HTERT RPE-1 (cell line): ENCODE results near the gene MKI67.

ENCODE experiments used
- in situ Hi-C: fragments of 300-500 bp; cut with MboI; formaldehyde crosslinking; loops from 4 replicates; pipeline ENCODE4 v1.14.3; 2020; ENCODE audit warnings: low sequenced_read_pairs

MKI67 gene

GRCh38 chr10:128084991-128085390, 41.2 kb downstream of the MKI67 start:
- in situ Hi-C loops, result no loop called here

DNA sequence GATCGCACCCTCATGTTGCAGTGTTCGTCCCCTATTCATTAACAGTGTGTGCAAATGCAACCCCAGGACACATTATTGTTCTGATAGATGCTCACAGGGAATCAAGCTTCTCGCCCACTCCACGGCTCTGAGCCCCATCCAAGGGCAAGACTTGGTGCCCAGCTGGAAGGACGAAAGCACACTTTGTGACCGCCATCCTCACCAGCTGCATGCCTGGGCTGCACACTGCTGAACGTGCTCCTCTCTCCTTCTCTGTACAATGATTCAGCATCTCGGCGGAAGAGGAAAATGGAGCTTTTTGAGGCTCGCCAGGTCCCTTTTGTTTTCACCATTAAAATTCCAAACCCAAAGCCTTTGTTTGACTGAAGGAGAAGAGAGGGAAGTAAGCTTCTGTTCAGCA, 41.9 kb downstream of the MKI67 start:
- in situ Hi-C loops, result no loop called here

GRCh38 chr10:128083191-128083895, 42.9 kb downstream of the MKI67 start:
- in situ Hi-C loops, result no loop called here

- in situ Hi-C loops, result no loop called here
Measured at GRCh38 chr10:128081720-128082119, 44.5 kb downstream of the MKI67 start.

DNA sequence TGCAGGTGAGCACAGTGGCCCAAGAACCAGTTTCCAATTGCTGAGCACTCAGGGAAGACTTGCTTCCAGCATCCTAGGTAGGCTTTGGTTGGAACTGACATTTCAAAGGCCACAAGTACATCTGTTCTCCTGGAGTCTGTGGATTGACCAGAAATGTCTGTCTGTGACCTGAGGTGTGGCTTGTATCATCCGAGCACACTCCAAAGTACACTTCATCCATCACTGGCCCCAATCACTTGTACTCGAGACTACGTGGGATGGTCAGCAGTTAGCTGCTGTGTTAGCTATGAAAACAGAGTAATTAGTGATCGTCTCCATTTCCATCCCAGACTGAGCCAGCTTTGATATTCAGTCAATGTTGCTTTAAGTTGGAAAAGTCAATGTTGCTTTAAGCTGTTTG, 45.0 kb downstream of the MKI67 start:
- in situ Hi-C loops, result no loop called here

- in situ Hi-C loops, result no loop called here
Measured at GRCh38 chr10:128080641-128081040, 45.6 kb downstream of the MKI67 start.

DNA sequence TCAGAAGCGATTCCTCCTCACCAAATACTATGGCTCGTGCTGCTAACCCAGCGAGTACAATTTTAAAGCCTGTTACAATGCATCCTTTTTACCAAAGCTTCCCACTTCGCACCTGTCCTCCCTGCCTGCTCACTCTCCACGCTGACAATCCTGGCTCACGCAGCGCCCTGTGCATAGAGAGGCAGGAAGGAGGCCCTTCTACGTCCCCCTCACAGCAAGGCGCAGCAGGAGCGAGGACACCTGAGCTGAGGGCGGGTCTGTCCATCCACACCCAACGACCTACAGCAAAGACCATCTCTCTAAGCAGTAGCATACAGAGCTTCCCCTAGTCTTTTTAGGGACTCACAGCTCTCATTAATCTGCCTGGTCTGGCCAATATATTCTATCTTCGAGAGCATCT, 46.0 kb downstream of the MKI67 start:
- in situ Hi-C loops, result no loop called here

GRCh38 chr10:128078136-128078969, 47.9 kb downstream of the MKI67 start:
- in situ Hi-C loops, result no loop called here

DNA sequence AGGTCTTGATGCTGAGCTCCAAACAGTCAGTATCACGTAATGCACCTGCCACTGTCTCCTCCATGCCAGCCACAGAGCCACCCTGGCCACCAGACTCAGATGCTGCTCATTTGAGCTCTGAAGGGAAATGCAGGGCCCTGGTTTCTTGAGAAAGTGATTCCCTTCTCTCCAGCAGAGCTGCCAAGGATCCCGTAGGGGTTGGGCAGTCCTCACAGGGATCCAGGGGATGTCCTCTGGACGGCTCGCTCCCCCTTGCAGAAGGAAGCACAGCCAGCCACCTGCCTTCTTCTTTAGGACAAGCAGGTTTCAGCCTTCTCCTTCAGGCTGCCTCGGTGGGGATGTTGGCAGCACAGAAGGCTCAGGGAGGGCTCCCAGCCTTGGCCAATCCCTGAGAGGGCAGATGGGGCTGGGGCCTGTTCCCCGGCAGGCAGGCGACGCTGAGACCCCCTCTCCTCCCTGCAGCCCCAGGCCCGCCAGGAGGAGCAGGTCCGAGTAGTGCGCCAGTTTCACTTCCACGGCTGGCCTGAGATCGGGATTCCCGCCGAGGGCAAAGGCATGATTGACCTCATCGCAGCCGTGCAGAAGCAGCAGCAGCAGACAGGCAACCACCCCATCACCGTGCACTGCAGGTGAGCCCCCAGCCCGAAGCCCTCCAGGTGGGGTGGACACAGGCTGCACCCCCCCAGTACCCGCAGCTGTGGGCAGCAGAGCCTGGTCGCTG, 48.9 kb downstream of the MKI67 start:
- in situ Hi-C loops, result no loop called here

GRCh38 chr10:128074589-128074988, 51.6 kb downstream of the MKI67 start:
- in situ Hi-C loops, result no loop called here

DNA sequence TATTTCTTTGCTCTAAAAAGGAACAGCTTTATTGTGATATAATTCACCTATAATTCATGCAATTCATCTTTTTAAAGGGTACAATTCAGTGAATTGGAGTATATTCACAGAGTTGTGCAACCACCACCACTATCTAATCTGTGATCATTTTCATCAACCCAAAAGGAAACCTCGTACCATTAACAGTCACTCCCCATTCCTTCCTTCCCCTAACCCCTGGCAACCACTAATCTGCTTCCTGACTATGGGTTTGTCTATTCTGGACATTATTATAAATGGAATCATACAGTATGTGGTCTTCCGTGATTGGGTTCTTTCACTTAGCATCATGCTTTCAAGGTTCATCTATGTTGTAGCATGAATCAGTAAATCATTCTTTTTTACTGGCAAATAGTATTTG, 52.3 kb downstream of the MKI67 start:
- in situ Hi-C loops, result no loop called here

GRCh38 chr10:128072941-128073645, 53.1 kb downstream of the MKI67 start:
- in situ Hi-C loops, result no loop called here

DNA sequence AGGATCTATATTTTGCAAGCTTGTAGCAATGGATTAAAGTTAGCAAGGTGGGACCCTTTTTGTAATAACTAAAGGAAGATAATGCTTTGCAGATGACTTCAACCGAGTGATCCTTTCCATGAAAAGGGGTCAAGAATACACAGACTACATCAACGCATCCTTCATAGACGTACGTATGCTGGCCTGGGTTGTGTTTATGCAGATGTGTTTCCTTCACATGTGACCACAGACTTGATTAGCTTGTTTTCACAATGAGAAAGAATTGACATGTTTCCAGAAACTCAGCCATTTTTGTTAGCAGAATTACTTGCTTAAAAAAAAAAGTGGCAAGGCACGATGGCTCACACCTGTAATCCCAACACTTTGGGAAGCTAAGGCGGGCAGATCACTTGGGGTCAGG, 54.2 kb downstream of the MKI67 start:
- in situ Hi-C loops, result no loop called here

GRCh38 chr10:128071417-128071782, 54.8 kb downstream of the MKI67 start:
- in situ Hi-C loops, result no loop called here

DNA sequence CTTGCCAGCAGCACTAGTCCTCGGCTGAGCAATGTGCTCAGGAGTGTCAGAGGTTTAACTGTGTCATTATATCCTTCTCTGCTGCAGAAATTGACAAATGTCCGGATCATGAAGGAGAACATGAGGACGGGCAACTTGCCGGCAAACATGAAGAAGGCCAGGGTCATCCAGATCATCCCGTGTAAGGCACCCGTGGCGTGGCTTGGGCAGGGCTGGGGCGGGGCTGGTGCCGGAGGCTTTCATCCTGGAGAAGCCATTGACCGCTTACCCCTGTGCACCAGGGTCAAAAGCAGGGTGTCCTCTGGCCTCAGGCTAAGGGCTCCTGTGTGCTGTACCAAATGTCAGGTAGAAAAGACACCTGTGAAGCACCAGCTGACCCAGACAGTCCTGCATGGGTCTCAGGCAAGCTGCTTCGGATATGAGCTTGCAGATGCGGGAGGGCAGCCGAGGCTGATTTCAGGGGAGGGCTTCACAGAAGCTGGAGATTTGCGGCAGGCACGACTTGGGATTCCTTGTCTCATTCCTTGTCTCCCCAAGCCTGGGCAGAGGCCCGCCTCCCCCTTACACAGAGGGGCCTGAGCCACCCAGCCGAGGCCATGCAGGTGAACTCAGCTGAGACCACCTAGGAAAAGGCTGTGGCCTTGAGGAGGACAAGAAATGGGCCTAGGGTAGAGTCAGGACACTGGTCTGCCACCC, 55.4 kb downstream of the MKI67 start:
- in situ Hi-C loops, result no loop called here

- in situ Hi-C loops, result no loop called here
Measured at GRCh38 chr10:128070161-128070560, 56.1 kb downstream of the MKI67 start.

DNA sequence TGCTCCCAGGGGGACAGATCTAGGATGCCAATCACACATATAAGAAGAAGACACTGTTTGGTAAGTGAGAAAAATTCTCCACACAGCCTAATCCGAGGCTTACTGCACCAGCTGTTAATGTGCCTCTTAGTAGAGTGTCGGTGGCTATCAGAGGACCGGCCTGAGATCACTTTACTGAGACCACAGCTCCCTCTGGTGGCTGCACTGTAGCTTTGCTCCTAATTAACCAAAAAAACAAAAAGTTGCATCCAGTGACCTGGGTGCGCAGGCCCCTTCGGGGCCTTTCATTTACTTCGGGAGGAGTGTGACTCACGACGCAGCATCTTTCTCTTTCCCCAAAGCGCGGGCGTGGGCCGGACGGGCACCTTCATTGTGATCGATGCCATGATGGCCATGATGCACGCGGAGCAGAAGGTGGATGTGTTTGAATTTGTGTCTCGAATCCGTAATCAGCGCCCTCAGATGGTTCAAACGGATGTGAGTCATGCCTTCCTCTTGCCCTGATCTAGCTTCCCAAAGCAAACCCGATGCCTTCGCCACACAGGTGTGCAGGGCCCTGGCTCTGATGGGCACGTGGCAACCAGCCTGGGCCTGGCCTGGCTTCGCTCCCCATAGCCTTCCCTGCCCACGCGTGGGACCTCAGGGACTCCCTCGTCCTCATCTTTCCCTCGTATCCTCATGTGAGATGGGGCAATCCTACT, 56.7 kb downstream of the MKI67 start:
- in situ Hi-C loops, result no loop called here

DNA sequence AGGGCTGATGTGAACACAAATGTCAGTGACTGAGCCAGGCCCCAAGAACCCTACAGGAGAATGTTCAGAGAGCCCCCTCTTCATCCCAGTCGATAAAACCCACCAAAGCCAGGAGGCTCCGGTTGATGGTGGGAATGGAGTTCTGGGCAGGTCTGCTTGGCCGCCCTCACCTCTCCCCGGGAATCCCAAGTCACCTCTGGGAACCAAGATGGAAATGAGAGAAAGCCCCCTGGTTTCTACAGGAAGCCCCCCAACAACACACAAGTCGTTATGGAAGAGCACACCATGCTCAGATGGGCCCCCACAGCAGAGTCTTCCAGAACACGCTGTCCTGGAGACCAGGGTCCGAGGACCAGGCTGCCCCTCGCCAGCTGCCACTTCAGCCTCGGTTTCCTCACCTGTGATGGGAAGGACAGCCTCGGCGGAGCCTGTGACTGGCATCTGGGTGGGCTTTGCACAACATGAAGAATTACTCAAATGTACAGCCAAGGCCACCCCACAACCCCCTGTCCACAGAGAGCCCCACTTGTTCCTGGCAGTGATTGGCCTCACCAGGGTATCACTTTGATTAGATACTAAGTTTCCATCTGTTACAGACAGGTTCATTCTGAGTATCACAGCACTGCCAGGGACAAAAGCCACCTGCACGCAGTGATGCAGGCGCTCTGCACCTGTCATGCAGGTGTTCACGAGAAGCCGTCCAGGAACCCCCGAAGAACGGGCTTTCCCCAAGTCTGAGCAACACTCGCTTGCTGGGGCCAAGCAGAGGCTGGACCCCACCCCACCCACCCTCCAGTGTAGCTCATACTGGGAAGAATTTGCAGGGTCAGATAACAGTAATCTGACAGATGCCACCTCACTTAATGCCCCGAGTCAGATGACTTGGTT, 57.6 kb downstream of the MKI67 start:
- in situ Hi-C loops, result no loop called here
